K562 (cell line): ENCODE measurements around the gene KRT72. TPM values are rescaled to one million over a fixed set of nuclear protein-coding genes. Genes with fewer than 3 reads are reported as not detected.

ENCODE experiments used
- ATAC-seq: fragments of 200-7000 bp; cut with Tn5 transposase; 3 replicates; pipeline ENCODE4 v1.9.1; 2020; ENCODE audit warnings: moderate library complexity
- BruUV-seq: library from RNA; stranded (reverse); fragments of 400-500 nt; replicated peaks from 2 replicates; lab custom pipeline; 2021; lab: Mats Ljungman, UMichigan
- CTCF ChIA-PET: fragments of 300-600 bp; formaldehyde crosslinking; extraction: SDS; loops from one replicate; lab custom pipeline; 2021; ENCODE audit warnings: low intra/inter-chr PET ratio; lab: Yijun Ruan, JAX
- POLR2A ChIA-PET: fragments of 300-600, 350-650 bp; sonication (Branson Sonifier 250); formaldehyde crosslinking; extraction: SDS; loops from one replicate; lab custom pipeline; 2021; ENCODE audit warnings: antibody characterized with exemption, inconsistent platforms; lab: Yijun Ruan, JAX
- DNase-seq, 4 experiments: peaks; one replicate each; pipeline versions ENCODE4 v3.0.0 to v3.0.0-alpha.2; 2011 to 2018; ENCODE audit warnings: low spot score in 3 of 4, mixed read lengths in 3 of 4; ENCODE audit errors: extremely low read depth in 1 of 4
- FAIRE-seq: peaks from 2 replicates; lab custom pipeline; 2011; peaks lifted over from hg19 to GRCh38; lab: Jason Lieb, UNC
- H2AFZ ChIP-seq: 2 replicates; pipeline ENCODE4 v1.6.0; 2011; ENCODE audit warnings: low read depth, low read length, control low read depth, inconsistent platforms
- H3K27ac ChIP-seq: fragments of 200-600 bp; 3 replicates; pipeline ENCODE4 v1.8.0; 2011; ENCODE audit warnings: low read depth, mild to moderate bottlenecking, control low read depth, inconsistent platforms, low read length, moderate library complexity, mixed read lengths; ENCODE audit errors: extremely low read depth
- H3K27me3 ChIP-seq, 2 experiments: fragments of 300-600 bp in 1 of 2; 2 replicates in 1 of 2; 3 replicates in 1 of 2; pipeline versions ENCODE4 v1.6.0 to v1.8.0; 2011; ENCODE audit warnings: inconsistent platforms in 2 of 2, low read length in 2 of 2, mild to moderate bottlenecking in 1 of 2, mixed read lengths in 1 of 2, moderate library complexity in 1 of 2; ENCODE audit not compliant: control insufficient read depth in 2 of 2, insufficient read depth in 2 of 2
- H3K36me3 ChIP-seq: fragments of 300-600 bp; 3 replicates; pipeline ENCODE4 v1.8.0; 2011; ENCODE audit warnings: mild to moderate bottlenecking, low read length, inconsistent platforms; ENCODE audit not compliant: control insufficient read depth, insufficient read depth
- H3K4me1 ChIP-seq, 2 experiments: fragments of 200-600 bp in 1 of 2; replicated peaks in 1 of 2; 2 replicates in 1 of 2; 3 replicates in 1 of 2; pipeline versions ENCODE4 v1.5.1 to v1.8.0; 2011; ENCODE audit warnings: inconsistent platforms in 2 of 2, low read length in 2 of 2, mild to moderate bottlenecking in 1 of 2, mixed read lengths in 1 of 2, moderate library complexity in 1 of 2; ENCODE audit not compliant: control insufficient read depth in 2 of 2, insufficient read depth in 2 of 2
- H3K4me2 ChIP-seq: 2 replicates; pipeline ENCODE4 v1.6.1; 2011; ENCODE audit warnings: low read length, control low read depth, inconsistent platforms, mixed read lengths; ENCODE audit not compliant: insufficient read depth
- H3K4me3 ChIP-seq: fragments of 200-600 bp; sonication (generic), shearing (Covaris generic); 2 replicates; pipeline ENCODE4 v1.5.1; 2016; ENCODE audit warnings: control low read depth, inconsistent platforms
- H3K79me2 ChIP-seq: fragments of 200-600 bp; 3 replicates; pipeline ENCODE4 v1.8.0; 2011; ENCODE audit warnings: low read length, inconsistent platforms; ENCODE audit not compliant: control insufficient read depth, insufficient read depth
- H3K9ac ChIP-seq, 2 experiments: 2 replicates each; pipeline versions ENCODE4 v1.6.0 to v1.6.1; 2011; ENCODE audit warnings: low read depth in 2 of 2, low read length in 2 of 2, control low read depth in 1 of 2, inconsistent platforms in 1 of 2, mild to moderate bottlenecking in 1 of 2, mixed read lengths in 1 of 2; ENCODE audit not compliant: insufficient read depth in 1 of 2
- H3K9me1 ChIP-seq: one replicate; pipeline ENCODE4 v1.6.0; 2011; ENCODE audit warnings: inconsistent platforms, mild to moderate bottlenecking, low read length, moderate library complexity; ENCODE audit not compliant: control insufficient read depth, insufficient read depth
- H3K9me3 ChIP-seq: replicated peaks from 2 replicates; pipeline ENCODE4 v1.5.1; 2011; ENCODE audit warnings: low read depth, low read length, inconsistent platforms; ENCODE audit not compliant: control insufficient read depth, insufficient read depth
- H4K20me1 ChIP-seq: replicated peaks from 2 replicates; pipeline ENCODE4 v1.6.1; 2011; ENCODE audit warnings: low read length, inconsistent platforms, mixed read lengths; ENCODE audit not compliant: control insufficient read depth, insufficient read depth
- CBFB ChIP-seq: sonication (generic); formaldehyde crosslinking; IDR thresholded peaks from 2 replicates; pipeline ENCODE4 v1.4.0; 2020; ENCODE audit warnings: mild to moderate bottlenecking, missing genetic modification reagents
- NFE2 ChIP-seq: IDR thresholded peaks from 2 replicates; pipeline ENCODE4 v1.6.1; 2014; ENCODE audit warnings: antibody characterized with exemption, low read depth
- POLR2AphosphoS2 ChIP-seq: IDR thresholded peaks from 2 replicates; pipeline ENCODE4 v1.6.1; 2012; ENCODE audit warnings: low read length, improper control_type of control experiment
- SIX5 ChIP-seq, 2 experiments: IDR thresholded peaks; 2 replicates each; pipeline ENCODE4 v1.6.1; 2011; ENCODE audit warnings: low read length in 2 of 2, borderline replicate concordance in 1 of 2, low read depth in 1 of 2, mild to moderate bottlenecking in 1 of 2, moderate library complexity in 1 of 2; ENCODE audit not compliant: insufficient read depth in 1 of 2
- YBX1 ChIP-seq: fragments of 450-650 bp; IDR thresholded peaks from 2 replicates; pipeline ENCODE4 v1.7.1; 2016; ENCODE audit warnings: mild to moderate bottlenecking
- ZC3H11A ChIP-seq: IDR thresholded peaks from 2 replicates; pipeline ENCODE4 v1.6.1; 2012; ENCODE audit warnings: low read depth, low read length, improper control_type of control experiment
- ZNF239 ChIP-seq: fragments of 250-450 bp; sonication (Bioruptor Pico); IDR thresholded peaks from 2 replicates; pipeline ENCODE4 v1.4.0; 2020; ENCODE audit warnings: mild to moderate bottlenecking
- WGBS: fragments of 100-300 bp; shearing (Covaris generic); methylation state at CpG from one replicate; pipeline ENCODE4 v1.1.6; 2016; ENCODE audit warnings: low coverage, mixed read lengths; ENCODE audit not compliant: insufficient coverage; ENCODE audit errors: missing lambda C conversion rate; 5-methylcytosine and 5-hydroxymethylcytosine counted together
- in situ Hi-C: fragments of 300-500 bp; cut with MboI; formaldehyde crosslinking; loops from 4 replicates; pipeline ENCODE4 v1.15.0; 2018; ENCODE audit warnings: inconsistent platforms, mixed read lengths
- intact Hi-C: fragments of 100-400 bp; cut with micrococcal nuclease; formaldehyde crosslinking; loops from 2 replicates; pipeline ENCODE4 v1.14.2; 2022
- polyA plus RNA-seq, 8 experiments: library from polyadenylated mRNA; depleted of rRNA in 4 of 8; stranded (reverse) in 5 of 8; unstranded in 3 of 8; fragments of >200 nt; fragmentation: Nextera tagmentation in 2 of 8; fragmentation: Illumina TruSeq in 1 of 8; extraction: Ambion mirVana in 2 of 8; extraction: Trizol in 1 of 8; gene quantifications; 2 replicates each; pipeline versions ENCODE4 v1.2.1 to v1.2.3, GENCODE V29; 2011 to 2014; ENCODE audit warnings: inconsistent platforms in 1 of 8, missing spikeins in 1 of 8
- total RNA-seq, 7 experiments: library from RNA; depleted of rRNA in 6 of 7; stranded (reverse); fragments of >200 nt in 6 of 7; fragmentation: Illumina TruSeq in 2 of 7; extraction: Trizol in 2 of 7; gene quantifications; 2 replicates each; pipeline versions ENCODE4 v1.2.1 to v1.2.3, GENCODE V29; 2011 to 2021; ENCODE audit warnings: low replicate concordance in 1 of 7

Gene KRT72
- total and polyA plus RNA-seq, 9 of the 15 experiments (the other 6 are each of a cell fraction or from before 2014, with no cell fraction given), result not detected

GRCh38 chr12:52650520-52651081, 49.3 kb upstream of the KRT72 start:
- H3K4me1 ChIP-seq, result peaks cover 18 to 28% of the 10 kb centered on the region in 2 experiments
- no peak overlapping the region for H3K4me2 ChIP-seq
- no peaks in the 10 kb centered on the region for H3K9me3 ChIP-seq
- no peak overlapping the region for H3K4me3 ChIP-seq
- H3K9ac ChIP-seq, result peak overlapping the region in 1 of 2 experiments; percentile 26; a peak in 1 of 4 replicates
- no peak for ATAC-seq
- no peak for DNase-seq
- in situ Hi-C loops, result no loop called here
- BruUV-seq, result no TSS peak
- no peaks in the 10 kb centered on the region for H3K36me3 ChIP-seq
- 52% methylated on average over 12 of the region's 12 CpGs for WGBS
- no peaks in the 10 kb centered on the region for H3K79me2 ChIP-seq
- H4K20me1 ChIP-seq, result no peaks in the 10 kb centered on the region
- intact Hi-C loops, result no loop called here
- H3K27ac ChIP-seq, result no peak overlapping the region
- H2AFZ ChIP-seq, result no peak overlapping the region; the same call in 1 of the 2 replicates
- ChIA-PET CTCF (no interaction called here), POLR2A (no interaction called here)
- TF ChIP-seq NFE2 (peak; percentile 19; the same call in 1 of the 2 replicates), ZNF239 (CRISPR knock-in tag) (no peak), ZC3H11A (no peak), CBFB (CRISPR knock-in tag) (no peak), POLR2AphosphoS2 (no peak), YBX1 (no peak), SIX5 (IDR thresholded peaks at IDR 0.05; ENCODE audit: borderline replicate concordance in 1 of 2, insufficient read depth in 1 of 2, low read depth in 1 of 2, low read length in 2 of 2) (no peak)
- no peaks in the 10 kb centered on the region for H3K9me1 ChIP-seq
- FAIRE-seq, result no peak
- no peaks in the 10 kb centered on the region for H3K27me3 ChIP-seq
